GM12878 (cell line): ENCODE data around the gene HCFC1R1. TPM values are rescaled to one million over a fixed set of nuclear protein-coding genes. Genes with fewer than 3 reads are reported as not detected.

ENCODE experiments used
- ATAC-seq: fragments of 200-7000 bp; cut with Tn5 transposase; 3 replicates; pipeline ENCODE4 v1.9.1; 2020; ENCODE audit warnings: mild to moderate bottlenecking, moderate library complexity
- BruUV-seq: library from RNA; stranded (reverse); fragments of 400-500 nt; replicated peaks from 2 replicates; lab custom pipeline; 2021; lab: Mats Ljungman, UMichigan
- CTCF ChIA-PET: fragments of 300-600 bp; sonication (Branson Sonifier 250); formaldehyde crosslinking; extraction: SDS; loops from one replicate; lab custom pipeline; 2021; ENCODE audit warnings: inconsistent platforms; lab: Yijun Ruan, JAX
- POLR2A ChIA-PET: fragments of 350-600 bp; formaldehyde crosslinking; extraction: SDS; loops from one replicate; lab custom pipeline; 2021; ENCODE audit warnings: inconsistent platforms; lab: Charles Lee
- RAD21 ChIA-PET: fragments of 300-600 bp; sonication (Branson Sonifier 250); formaldehyde crosslinking; loops from one replicate; lab custom pipeline; 2023; ENCODE audit warnings: antibody characterized with exemption; ENCODE audit not compliant: unreplicated experiment; lab: Charles Lee
- SMC1A ChIA-PET: fragments of 300-600 bp; sonication (Branson Sonifier 250); formaldehyde crosslinking; loops from one replicate; lab custom pipeline; 2023; ENCODE audit not compliant: unreplicated experiment, uncharacterized antibody; lab: Charles Lee
- DNase-seq: peaks from one replicate; pipeline ENCODE4 v3.0.0-alpha.2; 2011; ENCODE audit warnings: low read depth, low spot score
- FAIRE-seq: peaks from 3 replicates; lab custom pipeline; 2011; peaks lifted over from hg19 to GRCh38; lab: Jason Lieb, UNC
- H2AFZ ChIP-seq: 2 replicates; pipeline ENCODE4 v1.6.0; 2011; ENCODE audit warnings: low read depth, low read length, control low read depth; ENCODE audit not compliant: control insufficient read depth
- H3K27ac ChIP-seq: 2 replicates; pipeline ENCODE4 v1.5.1; 2011; ENCODE audit warnings: control low read depth; ENCODE audit not compliant: control insufficient read depth, insufficient read depth
- H3K27me3 ChIP-seq, 2 experiments: replicated peaks in 1 of 2; 2 replicates each; pipeline versions ENCODE4 v1.6.0 to v1.6.1; 2011; ENCODE audit warnings: low read length in 1 of 2; ENCODE audit not compliant: control insufficient read depth in 2 of 2, insufficient read depth in 2 of 2
- H3K36me3 ChIP-seq, 2 experiments: 2 replicates each; pipeline ENCODE4 v1.5.1; 2011; ENCODE audit warnings: low read length in 1 of 2; ENCODE audit not compliant: control insufficient read depth in 2 of 2, insufficient read depth in 2 of 2
- H3K4me1 ChIP-seq: 2 replicates; pipeline ENCODE4 v1.6.1; 2011; ENCODE audit warnings: mild to moderate bottlenecking, low read length, moderate library complexity, mixed read lengths; ENCODE audit not compliant: control insufficient read depth, insufficient read depth
- H3K4me2 ChIP-seq: 2 replicates; pipeline ENCODE4 v1.6.0; 2011; ENCODE audit warnings: control low read depth; ENCODE audit not compliant: control insufficient read depth, insufficient read depth
- H3K4me3 ChIP-seq: fragments of 200-600 bp; sonication (generic); 2 replicates; pipeline ENCODE4 v1.5.1; 2016
- H3K79me2 ChIP-seq: 2 replicates; pipeline ENCODE4 v1.6.0; 2011; ENCODE audit warnings: low read length; ENCODE audit not compliant: control insufficient read depth, insufficient read depth
- H3K9ac ChIP-seq: 2 replicates; pipeline ENCODE4 v1.8.0; 2011; ENCODE audit warnings: low read length, control low read depth, mixed read lengths; ENCODE audit not compliant: control insufficient read depth, insufficient read depth
- H3K9me3 ChIP-seq: replicated peaks from 3 replicates; pipeline ENCODE4 v1.5.1; 2011; ENCODE audit warnings: mild to moderate bottlenecking, low read length; ENCODE audit not compliant: control insufficient read depth, insufficient read depth
- H4K20me1 ChIP-seq: 2 replicates; pipeline ENCODE4 v1.6.0; 2011; ENCODE audit not compliant: control insufficient read depth, insufficient read depth
- EGR1 ChIP-seq, 2 experiments: IDR thresholded peaks; 1 replicate in 1 of 2; 2 replicates in 1 of 2; pipeline ENCODE4 v1.6.1; 2011 to 2012; ENCODE audit warnings: low read depth in 2 of 2, low read length in 2 of 2, borderline replicate concordance in 1 of 2, mild to moderate bottlenecking in 1 of 2, moderate library complexity in 1 of 2
- MAX ChIP-seq: IDR thresholded peaks from 2 replicates; pipeline ENCODE4 v1.6.1; 2012; ENCODE audit warnings: low read depth, low read length, improper control_type of control experiment
- PKNOX1 ChIP-seq: fragments of 450-650 bp; IDR thresholded peaks from 2 replicates; pipeline ENCODE4 v1.6.1; 2016; ENCODE audit warnings: mild to moderate bottlenecking
- REST ChIP-seq: IDR thresholded peaks from 2 replicates; pipeline ENCODE4 v1.6.1; 2012; ENCODE audit warnings: mild to moderate bottlenecking, low read depth, low read length
- SRF ChIP-seq, 2 experiments: IDR thresholded peaks; 2 replicates each; pipeline ENCODE4 v1.6.1; 2011; ENCODE audit warnings: low read depth in 2 of 2, low read length in 2 of 2, mild to moderate bottlenecking in 1 of 2, moderate library complexity in 1 of 2
- TBL1XR1 ChIP-seq: IDR thresholded peaks from 2 replicates; pipeline ENCODE4 v1.6.1; 2012; ENCODE audit warnings: low read depth, low read length, improper control_type of control experiment
- WGBS: methylation state at CpG from one replicate; pipeline ENCODE4 v1.1.6; 2016; ENCODE audit warnings: low lambda C conversion rate; ENCODE audit not compliant: insufficient replicate concordance, insufficient coverage; ENCODE audit errors: missing lambda C conversion rate; 5-methylcytosine and 5-hydroxymethylcytosine counted together
- in situ Hi-C: fragments of 300-500 bp; cut with MboI; formaldehyde crosslinking; loops from 9 replicates; pipeline ENCODE4 v1.14.3; 2018; ENCODE audit warnings: mixed read lengths
- intact Hi-C: fragments of 100-400 bp; cut with micrococcal nuclease; formaldehyde crosslinking; loops from one replicate; pipeline ENCODE4 v1.14.2; 2022; ENCODE audit not compliant: unreplicated experiment
- polyA plus RNA-seq, 11 experiments: library from polyadenylated mRNA; depleted of rRNA in 4 of 11; unstranded in 6 of 11; stranded (reverse) in 5 of 11; fragments of >200 nt; fragmentation: Nextera tagmentation in 4 of 11; fragmentation: Illumina TruSeq in 1 of 11; extraction: Ambion mirVana in 4 of 11; extraction: Trizol in 1 of 11; gene quantifications; 1 replicate in 1 of 11; 2 replicates in 10 of 11; pipeline versions ENCODE4 v1.2.1 to v1.2.3, GENCODE V29; 2011 to 2016; ENCODE audit warnings: inconsistent platforms in 2 of 11, missing spikeins in 2 of 11, low read depth in 1 of 11
- total RNA-seq, 4 experiments: library from RNA; depleted of rRNA in 3 of 4; stranded (reverse); fragments of >200 nt in 3 of 4; fragmentation: Illumina TruSeq in 1 of 4; extraction: Trizol in 1 of 4; gene quantifications; 2 replicates each; pipeline versions ENCODE4 v1.2.1 to v1.2.3, GENCODE V29; 2013 to 2021

Gene HCFC1R1
- total and polyA plus RNA-seq, 10 of the 15 experiments (the other 5 are each of a cell fraction or from before 2014, with no cell fraction given), result 2.8 to 42.5 (median 20.4) TPM

GRCh38 chr16:3035289-3035971 lies 11.7 kb upstream of the HCFC1R1 start (continued):
- TF ChIP-seq PKNOX1 (no peak), SRF (IDR thresholded peaks at IDR 0.05; ENCODE audit: low read depth in 2 of 2, low read length in 2 of 2) (no peak), TBL1XR1 (no peak), MAX (no peak), REST (no peak)

GRCh38 chr16:3032624-3033023 lies 8.9 kb upstream of the HCFC1R1 start:
- DNase-seq (peak; percentile 19), FAIRE-seq (no peak), ATAC-seq (peak; percentile 61)
- Histone ChIP-seq H3K4me3 (no peak overlapping the region), H2AFZ (no peak overlapping the region), H3K27ac (no peak overlapping the region), H3K4me2 (no peak overlapping the region), H3K27me3 (peaks cover 16 to 20% of the 10 kb centered on the region in 2 experiments), H3K9ac (no peak overlapping the region), H3K36me3 (no peaks in the 10 kb centered on the region), H3K9me3 (no peaks in the 10 kb centered on the region), H4K20me1 (0 out of 2 replicates have a peak, but pooled peaks cover 3% of the 10 kb centered on the region), H3K79me2 (no peaks in the 10 kb centered on the region), H3K4me1 (peaks cover 6% of the 10 kb centered on the region)
- SMC1A ChIA-PET, result interaction anchor here (1.7 to 3.5 kb wide), 3 partner anchors 23 to 102 kb away, joined by 4 to 36 read pairs (median 5); partner anchors contain the start of gene ZNF213
- TF ChIP-seq EGR1 (IDR thresholded peaks at IDR 0.05; ENCODE audit: borderline replicate concordance in 1 of 2, low read depth in 2 of 2, low read length in 2 of 2), result no peak
- no TSS peak for BruUV-seq
- in situ Hi-C loops, result no loop called here
- CTCF ChIA-PET, result interaction anchor here (0.6 to 18.2 kb wide), 13 partner anchors 9 to 135 kb away, joined by 3 to 421 read pairs (median 17); partner anchors contain the start of genes HCFC1R1 and THOC6
- POLR2A ChIA-PET, result interaction anchor here (1.0 to 1.5 kb wide), 2 partner anchors 19 to 69 kb away, joined by 3 to 6 read pairs; no protein-coding TSS in a partner anchor
- WGBS, result 0% methylated on average over 7 of the region's 7 CpGs
- RAD21 ChIA-PET, result interaction anchor here (1.1 to 2.8 kb wide), 4 partner anchors 12 to 29 kb away, joined by 3 to 28 read pairs (median 4); partner anchors contain the start of gene TNFRSF12A
- intact Hi-C loops, result no loop called here
